ENCODE results near the gene DAPK1.

DNA sequence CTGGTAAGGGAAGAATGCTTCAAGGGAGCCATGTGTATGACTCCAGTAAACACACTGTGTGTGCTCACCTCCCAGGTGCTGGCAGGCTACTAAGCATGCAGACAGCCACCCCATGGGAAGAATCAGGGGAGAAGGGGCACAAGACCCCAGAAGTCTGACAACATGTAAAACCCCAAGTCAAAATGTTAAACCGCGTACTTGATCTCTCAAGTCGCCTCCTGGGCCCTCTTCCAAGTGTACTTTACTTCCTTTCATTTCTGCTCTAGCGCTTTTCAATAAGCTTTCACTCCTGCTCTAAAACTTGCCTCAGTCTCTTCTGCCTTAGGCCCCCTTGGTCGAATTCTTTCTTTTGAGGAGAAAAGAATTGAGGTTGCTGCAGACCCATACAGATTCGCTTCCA is 31.3 kb downstream of the DAPK1 start:
- TF ChIP-seq, protein P1, sequence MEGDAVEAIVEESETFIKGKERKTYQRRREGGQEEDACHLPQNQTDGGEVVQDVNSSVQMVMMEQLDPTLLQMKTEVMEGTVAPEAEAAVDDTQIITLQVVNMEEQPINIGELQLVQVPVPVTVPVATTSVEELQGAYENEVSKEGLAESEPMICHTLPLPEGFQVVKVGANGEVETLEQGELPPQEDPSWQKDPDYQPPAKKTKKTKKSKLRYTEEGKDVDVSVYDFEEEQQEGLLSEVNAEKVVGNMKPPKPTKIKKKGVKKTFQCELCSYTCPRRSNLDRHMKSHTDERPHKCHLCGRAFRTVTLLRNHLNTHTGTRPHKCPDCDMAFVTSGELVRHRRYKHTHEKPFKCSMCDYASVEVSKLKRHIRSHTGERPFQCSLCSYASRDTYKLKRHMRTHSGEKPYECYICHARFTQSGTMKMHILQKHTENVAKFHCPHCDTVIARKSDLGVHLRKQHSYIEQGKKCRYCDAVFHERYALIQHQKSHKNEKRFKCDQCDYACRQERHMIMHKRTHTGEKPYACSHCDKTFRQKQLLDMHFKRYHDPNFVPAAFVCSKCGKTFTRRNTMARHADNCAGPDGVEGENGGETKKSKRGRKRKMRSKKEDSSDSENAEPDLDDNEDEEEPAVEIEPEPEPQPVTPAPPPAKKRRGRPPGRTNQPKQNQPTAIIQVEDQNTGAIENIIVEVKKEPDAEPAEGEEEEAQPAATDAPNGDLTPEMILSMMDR (IDR thresholded peaks at IDR 0.05), result no peak
- TF ChIP-seq POLR2A (IDR thresholded peaks at IDR 0.05), result no peak

Data from vagina (tissue), 2 donors.